ENCODE measurements around the gene TMTC2. TPM values are rescaled to one million over a fixed set of nuclear protein-coding genes. Genes with fewer than 3 reads are reported as not detected.
"Not testable (repeated sequence)": the region's sequence is repeated elsewhere in the genome, so short reads cannot be mapped to it uniquely, and the experiment has no call there.

Gene TMTC2
- total RNA-seq, 1 donor from 2014 or later = 3.7 TPM

DNA sequence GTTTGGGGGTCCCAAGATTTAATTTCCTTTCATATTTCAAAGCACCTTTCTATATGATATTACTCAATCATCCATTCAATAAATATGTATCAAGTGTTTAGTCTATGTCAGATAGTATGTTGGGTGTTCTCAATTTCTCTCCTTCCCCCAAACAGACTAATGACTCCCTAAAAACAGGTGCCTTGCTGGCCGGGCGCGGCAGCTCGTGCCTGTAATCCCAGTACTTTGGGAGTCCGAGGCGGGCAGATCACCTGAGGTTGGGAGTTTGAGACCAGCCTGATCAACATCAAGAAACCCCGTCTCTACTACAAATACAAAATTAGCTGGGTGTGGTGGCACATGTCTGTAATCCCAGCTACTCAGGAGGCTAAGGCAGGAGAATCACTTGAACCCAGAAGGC is 78.5 kb downstream of the TMTC2 start:
- intact Hi-C loops (cut with DNase I); ATAC-seq (ENCODE audit: poor library complexity); DNase-seq: not testable (repeated sequence)

DNA sequence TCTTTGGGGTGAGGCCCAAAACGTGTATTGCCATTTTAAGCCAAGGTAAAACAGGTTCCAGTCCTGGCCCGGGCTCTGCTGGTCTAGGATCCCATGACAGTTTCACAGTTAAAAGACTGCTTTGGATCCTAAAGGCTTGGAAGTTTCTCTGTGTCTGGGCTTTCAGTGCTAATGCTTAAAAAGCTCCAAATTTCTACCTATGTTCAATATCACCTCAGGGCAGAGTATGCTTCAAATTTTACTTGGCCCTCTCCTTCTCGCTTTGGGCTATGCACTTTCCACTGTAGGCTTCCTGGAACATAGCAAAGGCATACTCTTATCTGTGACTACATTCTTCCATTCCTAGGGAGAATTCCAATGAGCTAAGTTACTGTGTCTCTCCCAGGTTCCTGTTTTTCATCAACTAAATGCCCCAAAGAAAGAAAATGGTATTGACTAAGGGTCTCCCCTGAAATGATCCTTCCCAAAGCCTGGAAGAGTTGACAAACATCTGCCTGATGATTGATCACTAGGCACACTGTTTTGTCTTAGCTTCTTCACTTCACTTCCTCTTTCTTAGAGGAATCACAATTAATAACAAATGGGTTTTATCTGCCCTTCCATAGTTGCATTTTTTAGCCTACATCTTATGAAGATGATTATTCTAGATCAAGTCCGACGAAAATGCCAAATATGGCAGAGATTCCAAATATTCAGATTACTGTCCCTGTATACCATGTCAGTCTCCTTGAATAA is 79.4 kb downstream of the TMTC2 start:
- intact Hi-C loops (cut with DNase I) = no loop called here
- DNase-seq = no peak
- no peak for ATAC-seq (ENCODE audit: poor library complexity)

DNA sequence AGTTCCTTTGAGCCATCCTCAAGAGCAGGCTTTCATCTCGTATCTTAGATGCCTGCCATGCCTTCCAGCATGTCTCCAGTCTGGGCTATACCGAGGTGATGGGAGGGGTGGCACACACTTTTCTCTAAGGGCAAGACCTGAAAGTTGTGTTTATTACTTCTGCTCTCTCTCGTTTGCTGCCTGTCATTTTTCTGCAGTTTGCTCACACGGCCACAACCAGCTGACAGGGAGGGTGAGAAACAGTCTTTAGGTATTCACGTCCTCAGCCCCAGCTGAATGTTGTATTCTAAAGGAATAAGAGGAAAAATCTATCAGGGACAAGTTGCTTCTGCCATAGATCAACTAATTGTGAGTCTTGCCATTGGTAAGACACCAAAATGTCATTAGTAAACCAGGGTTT is 88.0 kb downstream of the TMTC2 start:
- ATAC-seq (ENCODE audit: poor library complexity) (no peak), DNase-seq (no peak)
- intact Hi-C loops (cut with DNase I) = no loop called here

DNA sequence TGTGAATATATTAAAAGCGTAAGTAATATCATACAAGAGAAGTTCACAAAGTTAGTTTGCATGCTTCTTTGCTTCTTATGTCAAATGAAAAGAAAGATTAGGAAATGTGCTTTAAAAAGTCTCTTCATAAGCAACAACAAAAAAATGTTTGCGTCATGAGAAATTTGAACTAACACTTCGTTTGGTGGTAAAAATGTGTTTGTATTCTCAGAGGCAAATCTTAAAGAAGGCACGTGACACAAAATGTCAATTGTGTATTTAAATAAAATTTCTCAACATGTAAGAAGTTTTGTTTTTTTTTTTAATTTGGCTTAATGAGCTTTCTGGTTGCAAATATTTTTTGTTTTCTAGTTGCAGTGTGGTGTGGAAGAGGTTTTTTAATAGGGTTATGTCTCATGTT is 93.8 kb downstream of the TMTC2 start:
- no peak for ATAC-seq (ENCODE audit: poor library complexity)
- DNase-seq = no peak
- intact Hi-C loops (cut with DNase I) = no loop called here

DNA sequence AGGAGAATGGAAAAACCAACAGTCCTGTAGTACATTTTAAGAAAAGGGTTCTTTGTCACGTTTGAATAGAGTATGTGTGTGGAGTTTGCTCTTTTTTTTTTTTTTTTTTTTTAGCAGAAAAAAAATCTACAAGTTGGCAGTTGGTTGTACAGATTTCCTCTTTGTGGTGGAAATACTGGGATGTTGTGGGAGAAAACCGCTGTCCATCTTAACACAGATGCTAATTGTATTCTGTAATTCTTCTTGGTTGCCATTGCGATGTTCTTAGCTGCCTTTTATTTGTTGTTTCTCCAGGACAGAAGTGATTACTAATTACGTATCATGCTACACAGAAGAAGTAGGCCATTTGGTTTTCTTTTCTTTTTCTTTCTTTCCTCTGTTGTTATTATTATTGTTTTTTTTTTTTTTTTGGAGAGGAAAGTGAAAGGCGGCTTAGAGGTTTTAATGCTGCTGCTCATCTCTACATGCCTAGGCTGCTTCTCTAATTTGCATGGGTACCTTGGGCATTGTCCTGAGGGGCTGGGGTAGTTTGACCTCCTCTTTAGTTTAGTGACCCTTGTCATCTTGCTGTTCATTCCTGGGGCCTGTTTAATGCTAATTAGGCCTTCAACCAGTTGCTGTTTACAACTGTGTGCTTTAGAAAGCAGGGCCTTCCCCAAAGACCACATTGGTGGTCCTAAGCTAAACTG is 94.7 kb downstream of the TMTC2 start:
- no peak for ATAC-seq (ENCODE audit: poor library complexity)
- no peak for DNase-seq
- intact Hi-C loops (cut with DNase I) = no loop called here

DNA sequence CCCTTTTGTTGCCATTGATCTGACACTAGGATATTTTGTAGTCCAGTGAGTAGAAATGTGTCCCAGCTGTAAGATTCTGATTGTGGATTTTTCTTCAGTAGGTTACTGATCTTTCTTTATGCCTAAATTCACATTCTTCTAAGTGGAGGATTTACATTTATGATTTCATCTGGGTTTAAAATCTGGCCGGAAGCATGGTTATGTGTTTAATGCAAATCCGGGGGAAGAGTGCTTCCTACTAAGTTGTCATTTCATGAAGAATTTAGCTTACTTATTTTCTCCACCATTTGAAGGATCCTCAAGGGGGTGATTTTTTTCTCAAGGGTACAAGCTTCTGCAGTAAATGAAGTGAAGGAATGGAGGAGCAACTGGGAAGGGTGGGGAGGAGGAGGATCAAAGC is 96.7 kb downstream of the TMTC2 start:
- DNase-seq (no peak), ATAC-seq (ENCODE audit: poor library complexity) (no peak)
- intact Hi-C loops (cut with DNase I) = no loop called here

DNA sequence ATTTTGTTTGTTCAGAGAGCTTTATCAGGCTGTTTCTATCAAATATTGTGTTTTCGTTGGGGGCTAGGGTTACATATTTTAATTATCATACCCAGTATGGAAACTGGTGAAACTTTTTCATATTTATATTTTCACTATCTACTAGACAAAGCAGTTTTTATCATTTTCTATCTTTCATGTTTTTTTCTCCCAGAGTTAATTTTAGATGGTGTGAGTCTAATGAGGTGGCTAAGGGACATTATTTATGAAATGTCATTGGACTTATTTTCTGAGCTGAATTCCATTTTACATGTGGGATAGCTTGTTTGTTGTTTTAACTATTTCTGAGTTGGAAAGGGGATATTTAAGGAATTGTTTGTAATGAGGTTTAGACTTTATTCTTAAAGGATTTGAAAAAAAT is 100.3 kb downstream of the TMTC2 start:
- DNase-seq = no peak
- intact Hi-C loops (cut with DNase I) = no loop called here
- ATAC-seq (ENCODE audit: poor library complexity) = no peak

DNA sequence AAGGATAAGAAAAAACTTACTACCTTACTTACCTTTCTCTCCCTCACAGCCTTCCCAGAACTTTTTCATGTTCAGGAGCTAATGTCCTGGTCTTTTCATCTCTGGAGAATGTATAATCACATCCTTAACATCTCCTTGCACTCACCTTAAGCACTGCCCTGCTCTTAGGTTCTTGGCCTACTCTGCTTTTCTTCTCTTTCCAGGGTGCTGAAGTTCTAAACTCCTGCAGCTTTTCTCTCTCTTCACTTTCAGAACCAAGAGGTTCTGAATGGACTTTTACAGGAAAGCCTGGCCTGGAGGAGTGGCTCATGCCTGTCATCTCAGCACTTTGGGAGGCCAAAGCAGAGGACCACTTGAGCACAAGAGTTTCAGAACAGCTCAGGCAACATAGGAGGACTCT is 101.9 kb downstream of the TMTC2 start:
- DNase-seq (no peak), ATAC-seq (ENCODE audit: poor library complexity) (no peak)
- intact Hi-C loops (cut with DNase I) = no loop called here

DNA sequence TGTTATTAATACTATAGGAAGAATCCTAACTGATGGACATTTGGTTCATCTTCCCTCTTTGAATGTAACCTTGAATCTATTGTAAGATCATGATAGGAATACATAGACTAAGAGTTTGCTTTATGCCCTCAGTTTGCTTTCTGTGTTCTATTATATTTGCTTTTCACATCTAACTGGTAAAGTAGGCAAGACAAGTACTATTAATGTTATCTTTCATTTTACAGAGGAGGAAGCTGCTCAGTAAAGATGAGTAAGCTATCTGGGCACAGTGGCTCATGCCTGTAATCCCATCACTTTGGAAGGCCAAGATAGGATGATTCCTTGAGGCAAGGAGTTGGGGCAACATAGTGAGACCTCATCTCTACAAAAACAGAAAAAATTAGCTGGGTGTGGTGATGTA is 103.0 kb downstream of the TMTC2 start:
- intact Hi-C loops (cut with DNase I) = no loop called here
- no peak for DNase-seq
- ATAC-seq (ENCODE audit: poor library complexity) = no peak

DNA sequence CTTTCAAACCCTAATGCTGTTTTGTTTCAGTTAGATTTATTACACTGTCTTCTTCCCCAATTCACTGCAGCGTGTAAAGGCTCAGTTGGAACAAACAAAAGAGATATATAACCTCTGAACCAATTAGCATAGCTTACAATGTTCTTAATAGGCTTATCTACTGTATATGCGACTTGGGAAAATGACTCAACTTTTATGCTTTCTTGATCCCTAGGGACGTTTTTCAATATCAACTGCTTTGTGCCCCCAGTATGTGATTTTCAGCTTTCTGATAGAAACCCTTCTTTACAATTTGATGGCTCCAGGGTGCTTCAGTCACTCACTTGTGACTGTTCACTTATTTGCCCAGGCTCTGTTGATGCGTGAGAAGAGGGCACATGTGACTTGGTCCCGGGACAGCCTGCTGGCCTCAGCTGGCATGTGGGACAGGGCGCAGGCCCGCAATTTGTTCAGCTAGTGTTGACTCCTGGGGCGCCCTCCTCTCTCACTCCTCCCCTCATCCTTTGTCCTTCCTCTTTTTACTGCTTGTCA is 107.1 kb downstream of the TMTC2 start:
- no peak for DNase-seq
- no peak for ATAC-seq (ENCODE audit: poor library complexity)
- intact Hi-C loops (cut with DNase I) = no loop called here

DNA sequence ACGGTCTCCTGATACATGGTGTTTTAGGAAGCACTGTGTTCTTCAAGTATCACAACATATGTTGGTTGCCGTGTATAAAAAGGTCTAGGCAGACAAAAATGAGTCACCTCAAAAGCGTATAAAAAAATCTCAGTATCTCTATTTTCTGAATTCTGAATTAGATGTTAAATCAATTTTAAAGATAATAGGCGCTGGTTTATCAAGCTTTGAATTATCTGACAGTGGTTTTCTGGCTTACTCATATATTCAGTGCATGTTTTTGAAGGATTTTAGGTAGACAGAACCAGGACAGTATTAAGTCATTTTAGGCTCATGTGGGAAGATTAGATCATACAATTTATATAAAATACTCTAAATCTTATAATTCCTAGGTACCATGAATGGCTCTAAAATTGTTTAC is 110.8 kb downstream of the TMTC2 start:
- DNase-seq (no peak), ATAC-seq (ENCODE audit: poor library complexity) (no peak)
- intact Hi-C loops (cut with DNase I) = no loop called here

DNA sequence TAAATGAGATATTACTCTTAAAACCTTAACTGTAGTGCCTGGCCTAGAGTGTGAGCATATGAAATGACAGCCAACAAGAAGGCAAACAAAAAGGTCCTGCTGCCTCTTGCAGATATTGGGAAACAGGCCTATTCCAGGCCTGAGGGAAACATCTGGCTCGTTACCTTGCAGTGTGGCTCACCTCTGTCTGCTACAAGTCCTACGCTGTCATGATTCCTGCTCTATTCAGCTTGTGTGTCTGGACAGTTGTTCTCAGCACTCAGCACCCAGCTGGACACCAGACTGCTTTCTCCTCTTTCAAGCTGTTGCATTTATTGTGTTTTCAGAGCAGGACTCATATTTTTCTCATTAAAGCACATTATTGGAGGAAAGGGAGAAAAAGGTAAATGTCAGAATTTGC is 113.5 kb downstream of the TMTC2 start:
- ATAC-seq (ENCODE audit: poor library complexity) (no peak), DNase-seq (no peak)
- intact Hi-C loops (cut with DNase I) = no loop called here

DNA sequence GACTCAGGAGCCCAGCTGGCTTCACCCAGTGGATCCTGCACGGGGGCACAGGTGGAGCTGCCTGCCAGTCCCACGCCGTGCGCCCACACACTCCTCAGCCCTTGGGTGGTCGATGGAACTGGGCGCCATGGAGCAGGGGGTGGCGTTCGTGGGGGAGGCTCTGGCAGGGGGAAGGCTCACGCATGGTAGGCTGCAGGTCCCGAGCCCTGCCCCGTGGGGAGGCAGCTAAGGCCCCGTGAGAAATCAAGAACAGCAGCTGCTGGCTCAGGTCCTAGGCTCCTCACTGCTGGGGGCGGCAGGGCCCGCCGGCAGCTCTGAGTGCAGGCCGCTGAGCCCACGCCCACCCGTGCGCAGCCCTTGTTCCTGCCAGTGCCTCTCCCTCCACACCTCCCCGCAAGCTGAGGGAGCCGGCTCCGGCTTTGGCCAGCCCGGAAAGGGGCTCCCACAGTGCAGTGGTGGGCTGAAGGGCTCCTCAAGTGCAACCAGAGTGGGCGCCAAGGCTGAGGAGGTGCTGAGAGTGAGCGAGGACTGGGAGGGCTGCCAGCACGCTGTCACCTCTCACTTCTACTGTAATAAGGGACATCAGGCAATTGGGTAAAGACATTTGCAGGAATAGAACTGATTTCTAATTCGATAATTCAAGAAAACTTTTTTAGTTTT is 115.4 kb downstream of the TMTC2 start:
- DNase-seq (no peak), ATAC-seq (ENCODE audit: poor library complexity) (no peak)
- intact Hi-C loops (cut with DNase I) = no loop called here

DNA sequence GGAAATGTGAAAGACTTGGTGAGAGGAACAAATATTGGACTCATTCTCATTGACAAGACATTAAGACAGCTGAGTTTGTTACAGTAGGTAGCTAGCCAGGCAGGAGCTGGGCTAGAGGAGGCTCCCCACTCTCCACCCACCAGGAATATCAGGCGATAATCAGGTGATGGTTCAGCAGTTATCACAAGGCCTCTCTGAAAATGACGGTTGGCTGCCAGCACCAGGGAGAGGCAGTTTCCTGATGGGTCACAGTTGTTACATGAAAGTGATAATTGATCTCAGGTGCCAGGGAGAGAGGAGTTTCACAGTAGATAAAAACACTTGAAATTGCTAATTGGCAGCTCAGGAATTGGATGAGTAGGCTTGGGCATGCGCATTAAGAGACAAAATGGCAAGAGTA is 116.5 kb downstream of the TMTC2 start:
- intact Hi-C loops (cut with DNase I) = no loop called here
- no peak for ATAC-seq (ENCODE audit: poor library complexity)
- DNase-seq = no peak

DNA sequence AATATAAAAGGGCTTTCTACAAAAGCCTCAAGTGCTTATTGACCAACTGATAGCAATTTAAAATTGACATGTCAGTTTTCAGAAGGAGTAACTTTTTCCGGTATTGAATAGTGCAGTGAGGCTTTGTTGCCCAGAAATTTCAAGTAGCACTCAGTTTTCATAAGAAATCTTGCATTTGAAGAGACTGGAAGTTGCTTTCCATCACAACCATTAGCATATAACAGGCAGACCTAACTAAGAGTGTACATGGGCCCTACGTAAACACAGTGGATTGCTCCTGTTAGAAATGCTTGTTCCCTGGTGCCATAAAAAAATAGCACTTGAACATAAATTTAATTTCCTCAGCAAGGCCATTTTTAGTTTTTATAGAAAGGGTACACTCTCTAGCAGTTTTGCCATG is 117.9 kb downstream of the TMTC2 start:
- ATAC-seq (ENCODE audit: poor library complexity) (no peak), DNase-seq (no peak)
- intact Hi-C loops (cut with DNase I) = no loop called here

DNA sequence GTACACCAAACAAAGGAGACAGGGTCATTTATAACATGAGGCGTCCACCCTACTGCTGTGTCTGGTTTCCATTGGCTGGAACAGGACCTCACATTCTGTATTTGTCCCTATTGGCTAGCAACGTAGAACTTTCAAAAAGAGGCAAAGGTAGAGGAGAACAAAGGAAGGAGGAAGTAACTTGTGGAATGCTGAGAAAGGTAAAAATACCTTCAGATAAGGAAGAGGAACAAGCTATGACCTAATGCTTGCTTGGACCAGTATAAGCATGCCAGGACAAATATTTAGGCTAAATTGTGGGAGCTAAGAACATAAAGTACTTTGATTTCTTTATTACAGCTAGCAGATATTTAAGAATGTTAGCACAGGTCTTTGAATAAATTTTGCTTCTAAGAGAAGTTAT is 118.3 kb downstream of the TMTC2 start:
- intact Hi-C loops (cut with DNase I); DNase-seq; ATAC-seq (ENCODE audit: poor library complexity): not testable (repeated sequence)

DNA sequence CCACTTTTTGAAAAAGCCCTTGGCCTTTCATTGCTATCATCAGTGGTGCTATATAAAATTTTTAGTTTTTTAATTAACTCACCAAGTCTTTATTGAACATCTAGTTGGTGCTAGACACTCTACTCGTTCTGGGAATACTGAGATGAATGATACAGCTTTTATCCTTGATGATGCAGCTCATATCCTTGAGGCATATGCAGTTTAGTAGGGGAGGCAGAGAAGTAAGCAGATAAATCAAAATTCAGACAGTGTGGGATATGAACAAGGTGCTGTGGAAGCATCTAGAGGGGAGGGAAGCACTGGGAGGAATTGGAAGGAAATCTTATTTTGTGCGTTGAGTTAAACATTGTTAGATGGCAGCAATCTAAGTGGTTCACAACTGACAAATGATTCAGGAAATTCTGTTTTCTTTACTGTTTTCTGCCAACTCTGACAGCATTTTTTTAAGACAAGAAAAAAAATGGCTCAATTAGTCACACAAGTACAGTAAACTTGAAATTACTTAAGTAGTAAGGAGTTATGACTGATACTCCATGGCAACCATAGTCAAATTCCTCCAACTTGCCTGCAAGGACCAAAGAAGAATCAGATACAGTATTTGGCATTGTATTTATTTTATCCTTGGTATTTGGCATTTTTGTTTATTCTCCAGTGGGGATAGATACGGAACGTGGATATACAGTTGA is 119.2 kb downstream of the TMTC2 start:
- intact Hi-C loops (cut with DNase I) = no loop called here
- DNase-seq (no peak), ATAC-seq (ENCODE audit: poor library complexity) (no peak)

DNA sequence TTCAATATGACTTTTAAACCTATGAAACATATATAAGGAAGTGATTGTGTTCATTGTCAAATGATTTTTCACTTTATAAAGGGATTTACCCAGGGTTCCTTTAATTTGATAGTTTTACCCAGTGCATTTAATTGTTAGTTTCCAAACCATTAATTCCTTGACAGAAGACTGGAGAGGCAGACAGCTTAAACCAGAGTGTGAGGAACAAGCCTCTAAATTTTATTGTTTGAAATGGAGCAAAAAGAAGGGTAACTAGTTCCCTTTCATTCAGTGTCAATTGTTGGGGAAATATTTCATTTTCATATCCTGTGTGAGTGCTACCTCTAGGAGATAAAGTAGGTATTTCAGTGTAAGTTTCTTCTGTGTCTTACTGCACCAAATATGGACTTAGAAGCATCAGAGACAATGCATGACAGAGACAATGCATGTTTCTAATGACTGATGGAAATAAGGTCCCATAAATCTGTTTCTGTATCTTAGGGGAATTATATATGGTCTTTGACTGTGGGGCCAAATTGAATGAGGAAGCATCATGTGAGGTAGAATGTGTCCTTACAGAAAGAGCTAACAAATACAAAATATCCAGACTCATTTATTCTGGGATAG is 120.5 kb downstream of the TMTC2 start:
- intact Hi-C loops (cut with DNase I) = no loop called here
- DNase-seq = no peak
- no peak for ATAC-seq (ENCODE audit: poor library complexity)

DNA sequence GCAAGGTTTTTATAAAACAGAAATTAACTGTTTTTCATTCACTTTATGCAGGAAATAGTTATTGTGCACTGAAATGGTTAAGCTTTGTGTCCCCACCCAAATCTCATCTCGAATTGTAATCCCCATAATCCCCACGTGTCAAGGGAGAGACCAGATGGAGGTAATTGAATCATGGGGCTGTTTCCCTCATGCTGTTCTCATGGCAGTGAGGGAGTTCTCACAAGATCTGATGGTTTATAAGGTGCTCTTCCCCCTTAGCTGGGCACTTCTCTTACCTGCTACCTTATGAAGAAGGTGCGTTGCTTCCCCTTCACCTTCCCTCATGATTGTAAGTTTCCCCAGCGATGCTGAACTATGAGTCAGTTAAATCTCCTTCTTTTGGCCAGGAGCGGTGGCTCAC is 123.9 kb downstream of the TMTC2 start:
- ATAC-seq (ENCODE audit: poor library complexity) (no peak), DNase-seq (no peak)
- intact Hi-C loops (cut with DNase I) = no loop called here
